GM13976 (cell line): ENCODE results near the gene LARP1B.

ENCODE experiments used
- DNase-seq: peaks from one replicate; pipeline ENCODE4 v3.0.0; 2012; ENCODE audit warnings: low spot score
- in situ Hi-C: fragments of 300-500 bp; cut with MboI; formaldehyde crosslinking; loops from one replicate; pipeline ENCODE4 v1.12.0; 2022; ENCODE audit warnings: low sequenced_read_pairs, mixed read lengths, inconsistent platforms; ENCODE audit not compliant: unreplicated experiment
- TF ChIP-seq, protein P1 (sequence below): IDR thresholded peaks from 2 replicates; pipeline ENCODE4 v1.5.1; 2012; ENCODE audit warnings: borderline replicate concordance, mild to moderate bottlenecking; ENCODE audit not compliant: insufficient read depth; ENCODE audit errors: extremely low read depth, missing control alignments, control extremely low read depth

LARP1B gene

DNA sequence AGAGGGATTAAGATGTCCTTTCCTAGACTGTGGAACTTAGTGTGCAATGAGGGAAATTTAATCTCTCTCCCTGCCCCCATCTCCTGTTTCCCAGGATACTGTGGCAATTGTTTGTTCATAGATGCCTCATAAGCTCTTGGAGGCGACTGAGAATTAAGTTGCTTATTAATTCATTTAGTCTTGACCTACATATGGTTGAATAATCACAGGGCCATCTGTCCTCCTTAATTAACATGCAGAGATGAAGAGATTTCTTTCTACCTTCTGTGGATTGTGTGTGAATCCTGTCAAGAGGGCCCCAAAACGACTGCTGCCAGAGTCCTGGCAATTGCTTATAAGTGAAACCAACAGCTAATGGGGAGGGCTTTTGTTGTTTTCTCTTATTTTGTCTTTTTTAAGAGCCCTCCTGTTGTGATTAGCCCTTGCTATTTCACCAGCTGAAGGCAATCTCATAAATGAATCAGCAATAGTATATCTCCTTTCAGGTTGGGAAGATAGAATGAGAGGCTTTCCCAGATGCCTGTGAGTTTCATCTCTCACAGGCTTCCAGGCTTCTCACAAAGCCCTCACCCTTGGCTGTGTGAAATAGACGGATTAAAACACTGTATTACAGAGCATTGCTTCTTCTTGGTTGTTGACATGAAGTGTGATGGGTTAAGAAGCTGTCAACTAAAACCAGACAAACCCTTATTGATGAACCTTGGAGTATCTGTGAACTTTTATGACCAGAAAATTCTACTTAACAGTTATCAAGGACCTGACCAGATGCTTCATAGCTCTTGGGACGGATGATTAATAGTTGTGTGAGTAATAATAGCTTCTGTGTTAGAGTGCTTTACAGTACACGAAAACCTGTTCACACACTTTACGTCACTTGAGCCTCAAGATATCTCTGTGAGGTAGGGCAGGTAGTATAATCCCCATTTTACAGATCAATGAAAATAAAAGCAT, 168.0 kb downstream of the LARP1B start:
- no peak for DNase-seq
- in situ Hi-C loops = no loop called here
- TF ChIP-seq, protein P1, sequence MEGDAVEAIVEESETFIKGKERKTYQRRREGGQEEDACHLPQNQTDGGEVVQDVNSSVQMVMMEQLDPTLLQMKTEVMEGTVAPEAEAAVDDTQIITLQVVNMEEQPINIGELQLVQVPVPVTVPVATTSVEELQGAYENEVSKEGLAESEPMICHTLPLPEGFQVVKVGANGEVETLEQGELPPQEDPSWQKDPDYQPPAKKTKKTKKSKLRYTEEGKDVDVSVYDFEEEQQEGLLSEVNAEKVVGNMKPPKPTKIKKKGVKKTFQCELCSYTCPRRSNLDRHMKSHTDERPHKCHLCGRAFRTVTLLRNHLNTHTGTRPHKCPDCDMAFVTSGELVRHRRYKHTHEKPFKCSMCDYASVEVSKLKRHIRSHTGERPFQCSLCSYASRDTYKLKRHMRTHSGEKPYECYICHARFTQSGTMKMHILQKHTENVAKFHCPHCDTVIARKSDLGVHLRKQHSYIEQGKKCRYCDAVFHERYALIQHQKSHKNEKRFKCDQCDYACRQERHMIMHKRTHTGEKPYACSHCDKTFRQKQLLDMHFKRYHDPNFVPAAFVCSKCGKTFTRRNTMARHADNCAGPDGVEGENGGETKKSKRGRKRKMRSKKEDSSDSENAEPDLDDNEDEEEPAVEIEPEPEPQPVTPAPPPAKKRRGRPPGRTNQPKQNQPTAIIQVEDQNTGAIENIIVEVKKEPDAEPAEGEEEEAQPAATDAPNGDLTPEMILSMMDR = no peak

DNA sequence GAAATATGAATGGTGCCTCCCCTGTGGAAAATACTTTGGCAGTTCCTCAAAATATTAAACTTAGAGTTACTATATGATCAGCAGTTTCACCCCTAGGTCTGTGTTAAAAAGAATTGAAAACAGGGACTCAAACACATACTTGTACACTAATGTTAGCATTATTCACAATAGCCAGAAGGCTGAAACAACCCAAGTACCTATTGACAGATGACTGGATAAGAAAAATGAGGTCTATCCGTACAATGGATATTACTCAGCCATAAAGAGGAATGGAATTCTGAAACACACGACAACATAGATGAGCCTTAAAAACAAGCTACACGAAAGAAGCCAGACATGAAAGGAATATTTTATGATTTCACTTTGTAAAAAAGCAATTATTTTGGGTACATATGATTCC, 171.6 kb downstream of the LARP1B start:
- TF ChIP-seq, protein P1 = no peak
- in situ Hi-C loops = no loop called here
- no peak for DNase-seq

DNA sequence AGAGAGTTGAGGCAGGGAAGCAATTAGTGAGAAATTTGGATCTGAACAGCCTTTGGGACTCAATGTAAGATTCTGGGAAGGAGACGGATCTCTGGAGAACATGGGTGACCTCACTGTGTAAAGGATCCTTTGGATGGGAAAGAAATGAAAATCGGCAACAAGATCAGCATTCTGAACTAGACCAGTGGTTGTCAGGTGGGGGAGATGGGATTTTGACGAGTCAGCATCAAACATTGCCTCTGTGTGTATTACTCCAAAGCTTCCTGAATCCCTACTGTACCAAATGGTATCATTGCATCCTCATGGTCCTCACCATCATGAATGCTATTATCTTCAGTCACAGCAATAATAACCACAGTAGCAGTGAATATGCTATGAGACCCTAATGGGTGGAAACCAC, 173.7 kb downstream of the LARP1B start:
- TF ChIP-seq, protein P1 = no peak
- in situ Hi-C loops = no loop called here

DNA sequence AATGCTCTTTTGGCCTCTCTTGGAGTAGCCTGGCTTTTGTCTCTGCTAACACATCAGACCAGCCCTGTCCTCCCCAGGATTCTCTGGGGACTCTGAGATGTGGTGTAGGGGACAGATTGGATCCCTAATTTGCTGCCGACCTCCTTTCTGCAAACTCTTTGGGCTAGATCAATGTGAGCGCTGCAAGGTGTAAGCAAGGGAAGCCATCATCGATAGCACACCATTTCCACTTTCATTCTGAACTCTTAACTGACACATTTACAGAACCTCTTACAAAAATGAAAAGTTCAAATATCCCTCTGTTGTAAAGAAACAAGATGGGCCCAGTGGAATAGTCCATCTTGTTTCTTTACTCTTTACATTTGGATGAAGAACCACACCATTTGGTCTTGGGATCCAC, 179.9 kb downstream of the LARP1B start:
- in situ Hi-C loops = no loop called here
- no peak for DNase-seq
- TF ChIP-seq, protein P1 = no peak

More for the DNA sequence above, 173.7 kb downstream of the LARP1B start:
- DNase-seq = no peak

DNA sequence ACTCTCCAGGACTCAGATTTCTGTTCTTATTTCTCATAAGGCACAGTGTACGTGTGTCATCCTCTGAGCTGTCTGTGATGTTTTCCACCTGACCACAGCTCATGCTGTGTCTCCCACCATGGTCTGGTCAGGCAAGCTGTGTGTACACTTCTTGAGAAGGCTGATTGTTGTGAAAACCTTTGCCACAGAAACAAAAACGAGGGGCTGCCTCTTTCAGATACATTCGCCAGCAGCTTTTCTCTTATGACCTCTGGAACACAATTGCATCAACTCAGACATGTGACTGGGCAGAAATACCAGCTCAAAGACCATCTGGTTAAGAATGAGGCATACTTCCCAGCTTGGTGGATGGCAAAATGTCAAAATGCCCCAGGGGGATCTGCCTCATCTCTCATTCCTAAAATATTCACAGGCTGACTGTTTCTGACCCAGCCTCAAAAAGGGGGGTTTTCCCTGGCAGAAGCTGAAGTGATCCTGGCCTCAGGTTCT, 180.4 kb downstream of the LARP1B start:
- in situ Hi-C loops = no loop called here
- TF ChIP-seq, protein P1 = no peak
- no peak for DNase-seq

DNA sequence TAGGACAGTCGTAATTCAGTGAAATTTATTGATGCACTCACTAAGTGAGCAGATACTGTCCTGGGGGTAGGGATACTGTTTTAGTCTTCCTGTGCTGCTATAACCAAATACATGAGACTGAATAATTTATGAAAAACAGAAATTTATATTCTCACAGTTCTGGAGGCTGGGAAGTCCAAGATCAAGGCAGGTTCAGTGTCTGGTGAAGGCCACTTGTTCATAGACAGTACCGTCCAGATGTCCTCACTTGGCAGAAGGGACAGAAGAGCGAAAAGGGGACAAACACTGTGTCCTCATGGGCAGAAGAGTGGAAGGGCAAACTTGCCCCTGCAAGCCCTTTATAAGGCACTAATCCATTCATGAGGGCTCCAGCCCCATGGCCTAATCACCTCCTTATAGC, 180.9 kb downstream of the LARP1B start:
- TF ChIP-seq, protein P1 = no peak
- in situ Hi-C loops = no loop called here
- no peak for DNase-seq
